ENCODE measurements around the gene SMIM9. TPM values are rescaled to one million over a fixed set of nuclear protein-coding genes. Genes with fewer than 3 reads are reported as not detected.

Gene SMIM9
- total RNA-seq, 4 donors from 2014 or later, result not detected

DNA sequence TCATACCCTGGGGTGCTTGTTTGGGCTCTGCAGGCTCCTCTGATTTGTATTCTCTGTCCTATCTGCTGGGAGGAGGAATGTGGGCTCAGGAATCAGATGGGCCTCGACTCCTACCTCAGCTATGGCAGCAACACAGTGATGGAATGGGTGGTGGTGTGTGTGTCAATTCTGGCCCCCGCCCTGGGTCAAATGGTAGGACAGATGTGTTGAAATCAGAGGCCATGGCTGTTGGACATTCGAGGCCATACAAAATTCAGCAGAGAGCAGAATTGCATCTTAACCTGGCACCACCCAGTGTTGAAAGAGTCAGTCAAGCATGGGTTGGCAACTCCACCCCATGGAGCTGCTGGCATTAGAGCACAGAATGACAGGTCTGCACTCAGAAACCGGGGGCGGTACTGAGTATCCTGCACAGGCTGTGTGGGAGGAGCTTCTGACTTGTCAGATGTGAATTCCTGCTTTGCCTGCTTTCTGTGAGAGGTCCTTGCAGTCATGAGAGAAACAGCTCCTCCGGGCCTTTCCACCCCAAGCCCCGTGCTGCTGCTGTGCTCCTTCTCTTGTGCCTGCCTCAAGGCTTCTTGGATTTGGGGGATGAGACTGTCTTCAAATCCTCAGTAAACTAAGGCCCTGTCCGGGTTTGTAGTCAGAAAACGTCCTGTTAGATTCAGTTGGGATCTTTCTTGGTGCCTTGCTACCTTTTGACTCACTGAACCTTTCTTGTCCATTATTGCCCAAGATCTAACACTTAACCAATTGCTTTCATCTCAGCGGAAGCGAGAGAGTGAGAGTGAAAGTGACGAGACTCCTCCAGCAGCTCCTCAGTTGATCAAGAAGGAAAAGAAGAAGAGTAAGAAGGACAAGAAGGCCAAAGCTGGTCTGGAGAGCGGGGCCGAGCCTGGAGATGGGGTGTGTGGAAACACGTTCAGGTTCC, 58.8 kb downstream of the SMIM9 start:
- H3K27me3 ChIP-seq, result no peaks in the 10 kb centered on the region
- no peaks in the 10 kb centered on the region for H3K9me3 ChIP-seq
- H3K4me1 ChIP-seq, result no peaks in the 10 kb centered on the region
- ATAC-seq, result no peak
- H3K27ac ChIP-seq, result no peak overlapping the region
- H3K4me3 ChIP-seq, result no peak overlapping the region
- H3K36me3 ChIP-seq, result peaks cover 0 to 71% of the 10 kb centered on the region in 2 donors
- WGBS, 2 donors (ENCODE audit: low coverage in 1 of 2), result 50 to 81% methylated on average over 4 to 6 of the region's 15 CpGs
- no peak for TF ChIP-seq POLR2AphosphoS5 (IDR thresholded peaks at IDR 0.05)
- no peak for TF ChIP-seq EP300 (IDR thresholded peaks at IDR 0.05)
- TF ChIP-seq, protein P1, sequence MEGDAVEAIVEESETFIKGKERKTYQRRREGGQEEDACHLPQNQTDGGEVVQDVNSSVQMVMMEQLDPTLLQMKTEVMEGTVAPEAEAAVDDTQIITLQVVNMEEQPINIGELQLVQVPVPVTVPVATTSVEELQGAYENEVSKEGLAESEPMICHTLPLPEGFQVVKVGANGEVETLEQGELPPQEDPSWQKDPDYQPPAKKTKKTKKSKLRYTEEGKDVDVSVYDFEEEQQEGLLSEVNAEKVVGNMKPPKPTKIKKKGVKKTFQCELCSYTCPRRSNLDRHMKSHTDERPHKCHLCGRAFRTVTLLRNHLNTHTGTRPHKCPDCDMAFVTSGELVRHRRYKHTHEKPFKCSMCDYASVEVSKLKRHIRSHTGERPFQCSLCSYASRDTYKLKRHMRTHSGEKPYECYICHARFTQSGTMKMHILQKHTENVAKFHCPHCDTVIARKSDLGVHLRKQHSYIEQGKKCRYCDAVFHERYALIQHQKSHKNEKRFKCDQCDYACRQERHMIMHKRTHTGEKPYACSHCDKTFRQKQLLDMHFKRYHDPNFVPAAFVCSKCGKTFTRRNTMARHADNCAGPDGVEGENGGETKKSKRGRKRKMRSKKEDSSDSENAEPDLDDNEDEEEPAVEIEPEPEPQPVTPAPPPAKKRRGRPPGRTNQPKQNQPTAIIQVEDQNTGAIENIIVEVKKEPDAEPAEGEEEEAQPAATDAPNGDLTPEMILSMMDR (IDR thresholded peaks at IDR 0.05), result no peak
- no peak for TF ChIP-seq POLR2A (IDR thresholded peaks at IDR 0.05)

- Histone ChIP-seq H3K9me3 (no peaks in the 10 kb centered on the region), H3K36me3 (peaks cover 0 to 76% of the 10 kb centered on the region in 2 donors), H3K4me1 (no peaks in the 10 kb centered on the region), H3K27me3 (no peaks in the 10 kb centered on the region), H3K27ac (no peak overlapping the region), H3K4me3 (no peak overlapping the region)
- WGBS, 2 donors (ENCODE audit: low coverage in 1 of 2), result 85% methylated on average over 4 of the region's 5 CpGs; no CpG with 5 or more reads in 1 of the 2 donors
- TF ChIP-seq POLR2AphosphoS5 (IDR thresholded peaks at IDR 0.05) (no peak), POLR2A (IDR thresholded peaks at IDR 0.05) (no peak), EP300 (IDR thresholded peaks at IDR 0.05) (no peak)
- TF ChIP-seq, protein P1 (IDR thresholded peaks at IDR 0.05), result no peak
- no peak for ATAC-seq
Measured at GRCh38 chrX:154774622-154775021, 59.8 kb downstream of the SMIM9 start.

Other genes starting within 250 kb of the SMIM9 start
- gene CTAG1A, start 249.5 kb downstream of the SMIM9 start, total RNA-seq, result not detected
- not detected for gene CTAG1B, start 215.4 kb downstream of the SMIM9 start, total RNA-seq
- not detected for gene CTAG2, start 181.1 kb downstream of the SMIM9 start, total RNA-seq
- gene GAB3, start 83.6 kb downstream of the SMIM9 start, total RNA-seq, result 1 to 10 TPM; 2.9 to 5.5 (median 5.1) TPM
- 10 to 100 TPM; 18.4 to 32.8 (median 19.8) TPM for gene DKC1, start 71.8 kb downstream of the SMIM9 start, total RNA-seq
- 10 to 100 TPM; 31.0 to 40.5 (median 36.6) TPM for gene MPP1, start 29.2 kb downstream of the SMIM9 start, total RNA-seq
- 10 to 100 TPM in 1 of 4 donors, 1 to 10 TPM in 2, under 1 TPM in 1; 0.27 to 13.6 (median 5.8) TPM for gene F8A1, start 51.7 kb upstream of the SMIM9 start, total RNA-seq
- gene F8, start 188.1 kb upstream of the SMIM9 start, total RNA-seq, result 10 to 100 TPM; 12.5 to 26.5 (median 19.1) TPM
- gene FUNDC2, start 192.2 kb upstream of the SMIM9 start, total RNA-seq, result 10 to 100 TPM; 67.8 to 96.3 (median 87.7) TPM
- gene CMC4, start 236.5 kb upstream of the SMIM9 start, total RNA-seq, result 10 to 100 TPM; 21.0 to 33.0 (median 23.6) TPM
- 1 to 10 TPM; 1.4 to 4.0 (median 1.9) TPM for gene MTCP1, start 236.5 kb upstream of the SMIM9 start, total RNA-seq
- gene BRCC3, start 236.8 kb upstream of the SMIM9 start, total RNA-seq, result 10 to 100 TPM; 12.3 to 18.6 (median 15.0) TPM